ENCODE data around the gene TGFBR2.

GRCh38 chr3:30632521-30632920, 26.1 kb downstream of the TGFBR2 start:
- TF ChIP-seq CTCF (IDR thresholded peaks at IDR 0.05), result no peak
- TF ChIP-seq POLR2A (IDR thresholded peaks at IDR 0.05), result no peak

All from uterus (tissue), 2 donors.